H1 (cell line): ENCODE measurements around the gene KCTD16. TPM values are rescaled to one million over a fixed set of nuclear protein-coding genes. Genes with fewer than 3 reads are reported as not detected.

Experiments
- CBX5 ChIP-seq: fragments of 300-800, 300-1000 bp; sonication (generic); IDR thresholded peaks from 2 replicates; pipeline ENCODE4 v1.7.1; 2016; ENCODE audit warnings: antibody characterized with exemption, low read length, low read depth
- EP300 ChIP-seq, 2 experiments: IDR thresholded peaks; 1 replicate in 1 of 2; 2 replicates in 1 of 2; pipeline ENCODE4 v1.6.1; 2011 to 2012; ENCODE audit warnings: low read depth in 2 of 2, low read length in 2 of 2, mild to moderate bottlenecking in 2 of 2, borderline replicate concordance in 1 of 2, inconsistent platforms in 1 of 2, moderate library complexity in 1 of 2
- POLR2A ChIP-seq, 2 experiments: IDR thresholded peaks; 1 replicate in 1 of 2; 2 replicates in 1 of 2; pipeline ENCODE4 v1.6.1; 2011; ENCODE audit warnings: low read depth in 2 of 2, low read length in 2 of 2, mild to moderate bottlenecking in 2 of 2; ENCODE audit errors: control extremely low read depth in 1 of 2
- SIRT6 ChIP-seq: IDR thresholded peaks from one replicate; pipeline ENCODE4 v1.7.1; 2012; ENCODE audit warnings: low read length, inconsistent platforms
- SP1 ChIP-seq: IDR thresholded peaks from 2 replicates; pipeline ENCODE4 v1.6.1; 2011; ENCODE audit warnings: low read depth, low read length
- TCF12 ChIP-seq: IDR thresholded peaks from 2 replicates; pipeline ENCODE4 v1.6.1; 2011; ENCODE audit warnings: low read depth, mild to moderate bottlenecking, low read length
- polyA plus RNA-seq, 7 experiments: library from polyadenylated mRNA; depleted of rRNA in 3 of 7; stranded (reverse) in 5 of 7; unstranded in 2 of 7; fragments of >200 nt in 5 of 7; fragments of 200-250 nt in 2 of 7; gene quantifications; 1 replicate in 5 of 7; 2 replicates in 1 of 7; 4 replicates in 1 of 7; pipeline versions ENCODE4 v1.2.1 to v1.2.3, GENCODE V29; 2011 to 2013; ENCODE audit warnings: missing spikeins in 2 of 7, mixed read lengths in 2 of 7
- total RNA-seq: library from RNA; stranded (reverse); fragmentation: NEBNext Ultra II Directional; extraction: Animal tissue kit (Norgen Biotek cat#: 25700); gene quantifications from 2 replicates; pipeline ENCODE4 v1.2.1, GENCODE V29; 2021

Gene KCTD16
- total and polyA plus RNA-seq, 2 of the 8 experiments (the other 6 are each of a cell fraction or from before 2014, with no cell fraction given): 0.03 to 0.24 TPM

- TF ChIP-seq EP300 (IDR thresholded peaks at IDR 0.05; ENCODE audit: borderline replicate concordance in 1 of 2, low read depth in 2 of 2, low read length in 2 of 2): no peak
- TF ChIP-seq TCF12: no peak
- no peak for TF ChIP-seq SP1
- TF ChIP-seq SIRT6: no peak
- no peak for TF ChIP-seq POLR2A (IDR thresholded peaks at IDR 0.05; ENCODE audit: control extremely low read depth in 1 of 2, low read depth in 2 of 2, low read length in 2 of 2)
- no peak for TF ChIP-seq CBX5
Observed at GRCh38 chr5:144374637-144375036, 204.0 kb downstream of the KCTD16 start (continued).
